LoVo (cell line): Measurements from ENCODE around the gene ALS2.
"Not testable (repeated sequence)": the region's sequence is repeated elsewhere in the genome, so short reads cannot be mapped to it uniquely, and the experiment has no call there.

ENCODE experiments used
- DNase-seq: peaks from one replicate; pipeline ENCODE4 v3.0.0-alpha.2; 2016; ENCODE audit warnings: low spot score

ALS2 gene

DNA sequence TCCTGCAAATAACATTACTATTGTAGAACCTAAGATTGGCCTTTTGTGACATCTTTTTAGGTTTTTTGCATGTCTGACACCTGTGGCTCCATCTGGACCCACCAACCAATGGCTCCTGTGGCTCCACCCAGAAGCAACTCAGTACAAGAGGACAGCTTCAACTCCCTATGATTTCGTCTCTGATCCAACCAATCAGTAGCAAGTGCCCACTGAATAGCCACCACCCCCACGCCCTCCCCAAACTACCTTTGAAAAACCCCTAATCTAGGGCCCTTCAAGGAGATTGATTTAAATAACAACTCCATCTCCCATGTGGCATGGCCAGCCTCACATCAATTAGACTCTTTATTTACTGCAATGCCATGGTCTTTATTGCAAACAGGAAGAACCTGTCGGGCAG is 105.9 kb downstream of the ALS2 start:
- DNase-seq = no peak

DNA sequence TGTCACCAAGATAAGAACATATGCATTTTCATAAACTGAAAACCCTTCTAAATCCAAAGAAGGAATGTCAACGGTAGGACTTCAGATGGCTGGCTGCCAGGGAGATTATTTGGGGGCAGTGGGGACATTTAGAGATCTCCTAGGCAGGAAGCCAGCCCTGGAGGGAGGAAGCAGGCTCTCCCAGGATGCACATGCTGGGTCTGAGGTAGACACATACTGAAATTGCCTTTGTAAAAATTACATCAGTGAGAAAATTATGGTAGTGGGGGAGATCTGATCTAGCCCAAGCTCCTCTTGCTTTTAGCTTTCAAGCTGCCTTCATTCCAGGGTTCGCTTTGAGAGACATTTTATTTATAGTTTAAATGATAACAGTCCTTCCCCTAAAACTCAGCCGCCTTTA is 106.4 kb downstream of the ALS2 start:
- DNase-seq = no peak

DNA sequence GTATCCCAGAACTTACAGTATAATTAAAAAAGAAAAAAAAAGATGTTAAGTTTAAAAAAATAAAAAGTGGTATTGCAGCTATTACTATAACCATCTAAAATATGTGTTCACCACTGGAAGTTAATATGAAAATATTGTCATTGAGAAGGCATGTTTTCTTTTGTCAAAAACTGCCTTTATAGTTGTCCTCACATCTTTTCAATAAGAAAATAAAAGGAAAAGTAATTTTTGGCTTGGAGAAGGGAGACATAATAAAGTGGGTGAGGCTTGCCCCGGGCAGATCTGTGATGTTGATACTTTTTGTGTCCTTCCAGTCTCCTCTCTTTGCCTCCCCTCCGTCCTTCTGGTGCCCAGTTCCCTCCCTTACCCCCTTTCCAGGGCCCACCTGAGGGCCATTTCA is 107.2 kb downstream of the ALS2 start:
- DNase-seq = no peak

DNA sequence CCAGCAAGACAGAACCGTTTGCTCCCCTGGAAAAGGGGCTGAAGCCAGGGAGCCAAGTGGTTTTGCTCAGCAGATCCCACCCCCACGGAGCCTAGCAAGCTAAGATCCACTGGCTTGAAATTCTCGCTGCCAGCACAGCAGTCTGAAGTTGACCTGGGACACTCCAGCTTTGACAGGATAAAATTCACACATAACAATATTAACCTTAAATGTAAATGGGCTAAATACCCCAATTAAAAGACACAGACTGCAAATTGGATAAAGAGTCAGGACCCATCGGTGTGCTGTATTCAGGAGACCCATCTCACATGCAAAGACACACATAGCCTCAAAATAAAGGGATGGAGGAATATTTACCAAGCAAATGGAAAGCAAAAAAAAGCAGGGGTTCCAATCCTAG is 109.5 kb downstream of the ALS2 start:
- DNase-seq = not testable (repeated sequence)

DNA sequence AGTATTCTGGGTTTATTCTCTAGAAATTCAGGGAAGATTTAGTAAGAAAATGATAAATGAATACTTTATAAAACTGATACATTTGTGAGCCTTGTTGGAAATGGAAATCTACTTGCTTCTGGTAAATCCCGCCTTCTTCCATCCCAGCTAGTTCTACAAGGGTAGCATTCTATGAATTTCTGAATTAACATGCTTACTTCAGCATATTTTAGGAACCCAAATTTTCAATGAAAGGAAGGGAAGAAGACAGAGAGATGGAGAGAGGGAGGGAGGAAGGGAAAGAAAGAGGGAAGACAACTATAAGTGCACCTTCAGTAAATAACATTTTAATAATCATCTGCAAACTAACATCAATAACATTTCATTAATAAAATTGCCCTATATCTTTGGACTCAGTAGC is 110.9 kb downstream of the ALS2 start:
- DNase-seq = no peak

DNA sequence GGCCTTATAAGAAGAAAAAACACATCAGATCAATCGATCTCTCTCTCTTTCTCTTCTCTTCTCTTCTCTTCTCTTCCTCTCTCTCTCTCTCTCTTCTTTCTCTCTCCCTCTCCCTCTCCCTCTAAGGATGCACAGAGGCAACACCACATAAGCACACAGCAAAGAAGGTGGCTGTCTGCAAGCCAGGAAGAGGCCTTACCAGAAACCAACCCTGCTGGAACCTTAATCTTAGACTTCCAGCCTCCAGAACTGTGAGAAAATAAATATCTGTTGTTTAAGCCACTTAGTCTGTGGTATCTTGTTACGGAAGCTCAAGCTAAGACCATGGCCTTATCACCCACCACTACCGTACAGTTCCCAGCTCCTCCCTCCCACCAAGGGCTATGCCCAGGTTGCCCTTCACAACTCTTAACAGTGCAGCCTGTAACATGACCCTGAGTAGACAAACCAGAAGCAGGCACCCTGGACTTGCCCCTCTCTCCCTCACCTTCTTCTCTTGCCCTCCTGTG is 112.3 kb downstream of the ALS2 start:
- no peak for DNase-seq

DNA sequence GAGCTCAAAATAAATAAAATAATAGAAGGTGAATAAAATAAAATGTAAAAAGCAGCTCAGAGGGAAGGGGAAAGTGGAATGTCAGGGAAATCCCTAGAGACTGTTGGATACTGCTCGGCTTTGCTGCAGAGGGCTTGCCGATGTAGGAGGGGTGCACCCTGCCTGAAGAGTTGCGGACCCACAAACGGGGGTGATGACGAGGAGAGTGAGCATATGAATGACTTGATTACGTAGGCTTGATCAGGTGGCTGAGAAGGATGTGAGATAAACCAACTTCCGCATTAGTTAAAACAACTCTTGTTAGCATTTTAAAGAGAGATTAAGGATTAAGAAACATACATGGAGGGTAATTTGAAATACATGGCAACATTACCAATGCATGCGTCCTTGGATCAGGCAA is 116.4 kb downstream of the ALS2 start:
- DNase-seq = no peak

DNA sequence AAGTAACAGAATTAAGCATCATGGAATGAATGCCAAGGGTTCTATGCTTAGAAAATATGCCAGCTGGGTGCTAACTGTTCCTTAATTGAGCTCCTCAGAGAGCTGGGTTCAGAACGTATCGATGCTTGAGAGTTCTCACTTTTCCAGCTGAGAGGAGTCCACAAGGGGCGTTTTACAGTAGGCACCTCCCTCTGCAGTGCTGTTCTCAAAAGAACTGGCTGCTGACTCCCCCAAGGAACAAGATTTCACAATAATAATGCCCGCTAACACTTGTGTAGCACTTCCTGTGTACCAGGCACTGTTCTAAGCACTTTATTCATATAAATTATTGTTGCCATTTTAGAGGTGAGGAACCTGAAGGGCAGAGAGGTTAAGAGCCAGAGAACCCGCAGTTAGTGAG is 119.4 kb downstream of the ALS2 start:
- DNase-seq = no peak

DNA sequence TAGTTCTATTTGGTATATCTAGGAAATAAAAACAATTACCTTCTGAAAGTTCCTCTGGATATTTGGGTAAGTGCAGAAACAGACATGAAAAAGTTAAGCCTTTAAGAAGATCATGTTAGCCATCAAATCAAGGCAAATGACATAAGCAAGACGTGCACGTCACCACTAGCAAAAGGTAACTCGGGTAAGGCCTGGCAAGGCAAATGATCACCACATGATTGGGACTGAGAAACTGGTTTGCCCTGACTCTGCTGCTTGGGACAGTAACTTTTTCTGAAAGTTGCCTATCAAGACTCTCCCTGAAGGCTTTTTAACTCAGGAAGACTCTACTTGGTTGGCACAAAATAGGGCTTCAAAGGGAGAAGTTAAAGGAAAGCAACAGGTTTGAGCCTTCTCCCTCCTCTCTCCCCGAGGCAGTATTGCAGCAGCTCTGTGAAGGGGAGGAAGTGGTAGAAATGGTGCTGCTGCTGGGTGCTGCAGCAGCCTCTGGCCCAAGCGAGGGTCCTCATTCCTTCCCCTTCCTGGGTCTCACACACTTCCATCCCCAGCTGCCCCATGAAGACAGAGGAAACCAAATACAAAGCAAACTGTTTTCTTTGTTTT is 120.3 kb downstream of the ALS2 start:
- DNase-seq = no peak

DNA sequence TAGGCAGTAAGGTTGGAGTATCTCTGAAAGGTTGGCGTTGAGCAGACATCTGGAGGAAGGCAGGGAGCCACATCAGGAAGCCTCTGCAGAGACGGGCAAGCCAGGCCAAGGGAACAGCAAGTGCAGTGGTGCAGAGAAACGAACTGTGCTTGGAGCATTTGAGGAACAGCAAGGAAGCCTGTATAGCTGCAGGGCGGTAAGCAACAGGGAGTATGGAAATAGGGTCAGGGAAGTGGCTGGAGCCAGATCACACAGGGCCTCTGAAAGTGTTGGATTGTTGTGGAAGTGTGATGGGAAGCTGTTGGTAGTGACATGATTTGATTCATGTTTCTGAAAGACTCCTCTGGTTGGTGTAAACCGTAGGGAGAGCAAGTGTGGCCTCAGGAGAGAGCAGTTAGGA is 124.0 kb downstream of the ALS2 start:
- no peak for DNase-seq

DNA sequence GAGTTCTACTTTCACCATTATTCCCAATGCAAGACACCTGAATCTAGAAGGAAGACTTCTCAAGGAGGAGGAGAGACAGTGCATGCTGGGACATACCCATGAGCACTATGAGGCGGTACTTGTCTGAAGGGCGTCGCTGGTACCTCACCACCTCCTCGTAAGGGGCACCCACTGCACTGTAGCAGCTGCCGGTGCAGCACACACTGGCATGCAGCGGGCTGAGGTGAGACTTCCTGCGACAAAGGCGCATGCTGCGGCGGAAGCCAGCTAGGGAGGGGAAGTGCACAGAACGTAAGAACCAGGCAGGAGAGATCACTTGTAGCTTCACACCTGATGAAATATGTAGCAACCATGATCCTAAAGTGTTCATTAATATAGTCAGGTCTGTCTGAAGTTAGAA is 124.6 kb downstream of the ALS2 start:
- no peak for DNase-seq

DNA sequence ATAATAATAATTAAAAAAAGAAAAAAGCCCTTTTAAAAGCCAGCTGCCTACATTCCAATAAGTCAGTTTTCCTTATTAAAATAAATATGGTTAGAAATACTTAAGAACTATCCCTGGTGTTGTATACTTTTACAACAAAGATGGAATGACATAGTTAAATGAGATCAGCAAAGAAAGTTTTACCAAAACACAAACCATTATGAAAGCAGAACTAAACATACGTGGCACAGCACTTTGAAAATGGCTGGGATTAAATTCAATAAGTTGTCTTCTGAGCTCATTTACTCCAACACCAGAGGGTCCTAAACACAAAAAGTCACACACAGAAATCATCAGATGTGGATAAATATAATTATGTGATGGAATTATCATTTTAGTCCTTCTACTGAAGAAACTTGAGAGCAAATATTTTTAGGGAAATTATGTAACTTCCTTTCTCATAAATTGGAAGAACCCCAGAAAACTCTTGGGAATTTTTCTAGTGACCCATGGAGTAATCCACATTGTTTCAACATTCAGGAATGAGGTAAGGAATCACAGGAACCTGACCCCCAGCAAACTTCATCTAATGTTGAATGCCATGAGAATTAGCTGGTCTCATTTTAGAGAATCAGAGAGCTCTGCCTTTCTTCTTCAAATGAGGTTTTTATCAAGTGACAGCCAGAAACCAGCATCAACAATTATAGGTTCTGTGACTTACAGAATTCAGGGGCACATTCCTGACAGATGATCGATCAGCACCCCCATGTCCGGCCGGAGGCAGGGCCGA is 125.9 kb downstream of the ALS2 start:
- no peak for DNase-seq

DNA sequence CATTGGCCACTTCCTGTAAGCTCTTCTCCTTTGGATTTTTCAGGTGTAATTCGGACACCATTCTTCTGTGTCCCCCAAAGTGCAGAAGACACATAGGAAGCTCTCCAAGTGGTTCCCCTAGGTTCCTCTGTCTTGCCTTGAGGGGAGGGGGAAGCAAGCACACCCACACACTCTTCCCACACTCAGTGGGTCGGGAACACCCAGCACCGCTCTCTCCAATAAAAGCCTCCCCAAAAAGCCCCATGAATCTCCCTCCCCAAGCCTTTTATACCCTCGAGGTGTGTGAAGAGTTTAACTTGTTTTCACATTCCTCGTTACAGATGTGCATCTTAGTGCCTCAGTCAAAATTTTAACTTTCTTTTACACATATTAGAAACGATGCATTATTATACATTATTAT is 127.5 kb downstream of the ALS2 start:
- DNase-seq = no peak
